ENCODE measurements around the gene CEBPZ. TPM values are rescaled to one million over a fixed set of nuclear protein-coding genes. Genes with fewer than 3 reads are reported as not detected.

Gene CEBPZ
- total and polyA plus RNA-seq, 4 donors, result 44.3 to 69.5 (median 48.9) TPM

DNA sequence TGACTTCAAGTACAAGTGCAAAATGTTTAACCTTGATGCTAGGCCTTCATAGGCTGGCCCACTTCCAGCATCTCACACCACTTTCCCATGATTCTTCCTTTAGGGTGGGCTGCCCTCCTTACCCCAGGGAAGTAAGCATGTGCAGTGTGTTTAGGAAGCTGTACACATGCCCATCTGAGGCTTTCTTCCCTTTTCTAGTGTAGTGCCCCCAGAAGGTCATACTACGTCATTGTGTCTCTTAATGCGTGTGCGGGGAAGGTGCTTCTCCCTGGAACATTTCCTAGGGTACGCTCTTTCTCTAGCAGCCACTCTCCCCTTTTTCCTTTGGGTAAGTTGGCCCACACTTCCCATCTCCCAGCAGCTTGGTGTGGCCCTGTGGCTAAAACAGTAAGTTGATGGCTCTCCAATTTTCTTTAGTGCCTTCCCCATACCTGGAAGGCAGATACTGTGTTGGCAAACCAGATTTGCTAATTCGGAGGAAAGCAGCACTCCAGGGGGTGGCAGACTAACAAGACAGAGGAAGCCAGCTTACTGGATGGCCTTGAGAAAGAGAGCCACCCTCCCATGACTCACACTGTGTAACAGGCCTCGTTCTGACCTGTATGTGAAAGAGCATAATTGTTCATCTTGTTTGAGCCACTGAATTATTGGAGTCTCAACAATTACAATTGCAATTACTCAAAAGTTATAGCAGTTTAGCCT lies 41.8 kb downstream of the CEBPZ start:
- Histone ChIP-seq H3K4me1 (ENCODE audit: control insufficient read depth, insufficient read depth, low read length) (no peaks in the 10 kb centered on the region), H3K9me3 (ENCODE audit: control insufficient read depth, insufficient read depth, low read length) (no peaks in the 10 kb centered on the region), H3K27ac (ENCODE audit: low read depth, low read length) (no peak overlapping the region), H3K27me3 (ENCODE audit: control insufficient read depth, insufficient read depth, low read length) (no peaks in the 10 kb centered on the region), H3K4me3 (ENCODE audit: low read depth, low read length) (no peak overlapping the region), H3K36me3 (ENCODE audit: control insufficient read depth, insufficient read depth, low read length) (no peaks in the 10 kb centered on the region)
- DNase-seq (ENCODE audit: low read depth in 4 of 6, low spot score in 6 of 6), result no peak
- 90% methylated on average over 4 of the region's 6 CpGs for WGBS (ENCODE audit: insufficient coverage)

DNA sequence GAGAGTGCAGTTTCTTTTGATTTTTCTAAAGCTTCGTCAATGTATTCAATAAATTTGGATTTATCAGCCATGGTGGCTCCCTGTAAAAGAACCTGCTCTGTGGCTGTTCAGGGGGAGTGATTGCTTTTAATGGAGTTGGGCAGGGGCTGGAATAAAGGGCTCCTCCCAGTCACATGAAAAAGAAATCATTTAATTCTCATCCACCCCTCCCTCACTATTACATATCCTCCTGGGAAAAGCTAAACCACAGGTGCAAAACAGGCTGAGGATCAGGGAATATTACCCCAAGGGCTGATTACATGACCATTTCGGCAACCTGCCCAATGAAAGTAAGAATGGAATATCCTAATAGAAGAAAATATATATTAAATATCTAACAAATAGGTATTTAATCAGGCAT lies 42.8 kb downstream of the CEBPZ start, which contains the start of gene SULT6B1:
TSS of gene SULT6B1 (minus strand) at position 101 of the 400 bp plus-strand sequence. CDS start at position 71, 30 bp downstream.
- Histone ChIP-seq H3K4me3 (ENCODE audit: low read depth, low read length) (no peak within 1 kb of the TSS), H3K9me3 (ENCODE audit: control insufficient read depth, insufficient read depth, low read length) (no peaks in the 10 kb centered on the region), H3K36me3 (ENCODE audit: control insufficient read depth, insufficient read depth, low read length) (no peaks in the 10 kb centered on the region), H3K4me1 (ENCODE audit: control insufficient read depth, insufficient read depth, low read length) (no peaks in the 10 kb centered on the region), H3K27me3 (ENCODE audit: control insufficient read depth, insufficient read depth, low read length) (no peaks in the 10 kb centered on the region), H3K27ac (ENCODE audit: low read depth, low read length) (no peak within 1 kb of the TSS)
- DNase-seq (ENCODE audit: low read depth in 4 of 6, low spot score in 6 of 6), result no peak
- no CpG with 5 or more reads among the region's 2 CpGs for WGBS (ENCODE audit: insufficient coverage)

DNA sequence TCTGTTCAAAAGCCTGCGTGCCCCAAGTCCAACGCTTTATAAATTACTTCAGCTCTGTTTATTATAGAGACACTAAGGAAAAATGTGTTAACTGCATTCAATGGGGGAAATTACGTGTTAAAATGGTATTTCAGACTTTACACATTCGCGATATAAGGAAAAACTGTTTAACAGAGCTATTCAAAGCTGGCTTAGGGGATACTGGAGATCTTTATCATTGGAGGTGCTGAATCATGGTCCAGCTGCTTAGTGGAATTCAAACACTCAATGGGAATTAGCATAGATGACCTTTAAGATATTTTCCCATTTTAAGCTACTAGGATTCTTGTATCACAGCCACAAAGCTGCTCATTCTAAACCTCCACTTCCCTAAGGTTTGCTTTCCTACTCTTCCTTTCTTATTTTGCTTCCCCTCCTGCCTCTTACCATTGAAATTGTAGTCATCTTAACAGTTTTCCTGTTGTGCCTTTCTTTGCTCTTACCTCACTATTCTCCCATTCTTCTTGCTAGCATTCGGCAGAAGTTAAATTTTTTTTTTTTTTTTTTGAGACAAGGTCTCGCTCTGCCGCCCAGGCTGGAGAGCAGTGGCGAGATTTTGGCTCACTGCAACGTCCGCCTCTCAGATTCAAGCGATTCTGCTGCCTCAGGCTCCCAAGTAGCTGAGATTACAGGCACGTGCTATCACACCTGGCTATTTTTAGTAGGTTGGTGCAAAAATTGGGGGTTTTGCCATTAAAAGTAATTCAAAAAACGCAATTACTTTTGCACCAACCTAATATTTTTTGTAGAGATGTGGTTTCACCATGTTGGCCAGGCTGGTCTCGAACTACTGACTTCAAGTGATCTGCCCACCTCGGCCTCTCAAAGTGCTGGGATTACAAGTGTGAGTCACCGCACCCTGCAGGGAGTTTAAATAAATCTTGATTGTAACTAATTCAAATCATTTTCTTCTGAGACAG lies 49.4 kb downstream of the CEBPZ start:
- no peaks in the 10 kb centered on the region for H3K9me3 ChIP-seq (ENCODE audit: control insufficient read depth, insufficient read depth, low read length)
- no peak for DNase-seq (ENCODE audit: low read depth in 4 of 6, low spot score in 6 of 6)
- H3K27ac ChIP-seq (ENCODE audit: low read depth, low read length), result no peak overlapping the region
- H3K4me3 ChIP-seq (ENCODE audit: low read depth, low read length), result no peak overlapping the region
- WGBS (ENCODE audit: insufficient coverage), result 68% methylated on average over 10 of the region's 17 CpGs
- no peaks in the 10 kb centered on the region for H3K27me3 ChIP-seq (ENCODE audit: control insufficient read depth, insufficient read depth, low read length)
- H3K4me1 ChIP-seq (ENCODE audit: control insufficient read depth, insufficient read depth, low read length), result no peaks in the 10 kb centered on the region
- no peaks in the 10 kb centered on the region for H3K36me3 ChIP-seq (ENCODE audit: control insufficient read depth, insufficient read depth, low read length)

DNA sequence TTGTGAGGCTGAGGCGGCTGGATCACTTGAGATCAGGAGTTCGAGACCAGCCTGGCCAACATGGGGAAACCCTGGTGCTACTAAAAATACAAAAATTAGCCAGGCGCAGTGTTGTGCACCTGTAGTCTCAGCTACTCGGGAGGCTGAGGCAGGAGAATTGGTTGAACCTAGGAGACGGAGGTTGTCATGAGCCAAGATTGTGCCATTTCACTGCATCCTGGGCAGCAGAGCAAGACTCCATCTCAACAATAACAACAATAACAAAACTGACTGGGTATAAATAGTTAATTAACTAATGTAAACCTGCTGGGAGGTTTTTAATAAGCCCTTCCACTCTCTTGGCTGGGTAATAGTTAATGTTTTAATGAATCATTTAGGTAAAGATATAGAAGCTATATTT lies 50.8 kb downstream of the CEBPZ start:
- 86% methylated on average over 2 of the region's 5 CpGs for WGBS (ENCODE audit: insufficient coverage)
- Histone ChIP-seq H3K9me3 (ENCODE audit: control insufficient read depth, insufficient read depth, low read length) (no peaks in the 10 kb centered on the region), H3K4me1 (ENCODE audit: control insufficient read depth, insufficient read depth, low read length) (no peaks in the 10 kb centered on the region), H3K27me3 (ENCODE audit: control insufficient read depth, insufficient read depth, low read length) (no peaks in the 10 kb centered on the region), H3K4me3 (ENCODE audit: low read depth, low read length) (no peak overlapping the region), H3K36me3 (ENCODE audit: control insufficient read depth, insufficient read depth, low read length) (no peaks in the 10 kb centered on the region), H3K27ac (ENCODE audit: low read depth, low read length) (no peak overlapping the region)
- DNase-seq (ENCODE audit: low read depth in 4 of 6, low spot score in 6 of 6), result no peak

DNA sequence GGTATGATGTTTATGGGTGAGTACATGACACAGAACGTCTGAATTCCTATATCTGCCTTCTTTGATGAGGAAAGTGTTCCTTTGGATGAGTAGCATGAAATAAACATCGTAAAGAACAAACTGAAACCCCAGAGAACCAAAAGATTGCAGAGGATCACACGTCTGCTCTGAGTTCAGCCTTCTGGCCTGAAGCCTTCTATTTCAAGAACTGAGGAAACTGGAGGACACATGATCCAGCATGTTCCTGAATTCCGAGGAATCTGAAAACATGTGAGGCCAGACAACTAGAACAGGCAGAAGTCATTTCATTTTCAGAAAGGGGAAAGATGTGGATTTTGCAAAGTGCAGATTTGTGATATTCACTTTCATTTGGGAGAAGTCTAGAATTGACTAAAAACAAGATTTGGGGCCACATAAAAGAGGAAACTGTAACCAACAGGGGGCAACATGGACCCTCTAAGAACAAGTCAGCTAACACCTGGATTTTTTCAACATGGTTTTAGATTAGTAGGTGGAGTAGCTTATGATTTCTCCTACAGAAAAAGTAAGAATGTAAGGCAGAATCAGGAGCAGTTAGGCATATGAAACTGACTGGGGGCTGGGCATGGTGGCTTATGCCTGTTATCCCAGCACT lies 51.3 kb downstream of the CEBPZ start:
- Histone ChIP-seq H3K4me1 (ENCODE audit: control insufficient read depth, insufficient read depth, low read length) (no peaks in the 10 kb centered on the region), H3K27me3 (ENCODE audit: control insufficient read depth, insufficient read depth, low read length) (no peaks in the 10 kb centered on the region), H3K9me3 (ENCODE audit: control insufficient read depth, insufficient read depth, low read length) (no peaks in the 10 kb centered on the region), H3K36me3 (ENCODE audit: control insufficient read depth, insufficient read depth, low read length) (no peaks in the 10 kb centered on the region), H3K27ac (ENCODE audit: low read depth, low read length) (no peak overlapping the region), H3K4me3 (ENCODE audit: low read depth, low read length) (no peak overlapping the region)
- DNase-seq (ENCODE audit: low read depth in 4 of 6, low spot score in 6 of 6), result no peak
- 69% methylated on average over 2 of the region's 4 CpGs for WGBS (ENCODE audit: insufficient coverage)

DNA sequence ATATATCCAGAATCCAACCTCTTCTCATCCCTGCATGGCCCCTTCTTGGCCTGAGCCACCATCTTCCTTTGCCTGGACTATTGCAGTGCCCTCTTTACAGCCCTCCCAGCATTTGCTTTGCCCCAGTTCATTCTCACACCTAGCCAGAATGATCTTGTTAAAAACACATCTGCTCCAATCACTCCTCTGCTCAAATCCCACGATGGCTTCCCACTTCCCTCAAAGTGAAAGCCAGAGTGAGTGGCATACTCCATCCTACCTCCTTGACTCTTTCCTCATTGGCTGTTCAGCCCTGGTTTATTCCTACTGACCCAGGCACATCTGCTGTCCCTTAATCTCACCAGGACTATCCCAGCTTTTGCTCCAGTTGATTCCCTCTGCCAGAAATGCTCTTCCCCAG lies 57.7 kb downstream of the CEBPZ start:
- H3K9me3 ChIP-seq (ENCODE audit: control insufficient read depth, insufficient read depth, low read length), result no peaks in the 10 kb centered on the region
- 95% methylated on average over 1 of the region's 1 CpG for WGBS (ENCODE audit: insufficient coverage)
- no peaks in the 10 kb centered on the region for H3K36me3 ChIP-seq (ENCODE audit: control insufficient read depth, insufficient read depth, low read length)
- H3K27me3 ChIP-seq (ENCODE audit: control insufficient read depth, insufficient read depth, low read length), result no peaks in the 10 kb centered on the region
- no peak for DNase-seq (ENCODE audit: low read depth in 4 of 6, low spot score in 6 of 6)
- H3K4me3 ChIP-seq (ENCODE audit: low read depth, low read length), result no peak overlapping the region
- no peak overlapping the region for H3K27ac ChIP-seq (ENCODE audit: low read depth, low read length)
- H3K4me1 ChIP-seq (ENCODE audit: control insufficient read depth, insufficient read depth, low read length), result no peaks in the 10 kb centered on the region

DNA sequence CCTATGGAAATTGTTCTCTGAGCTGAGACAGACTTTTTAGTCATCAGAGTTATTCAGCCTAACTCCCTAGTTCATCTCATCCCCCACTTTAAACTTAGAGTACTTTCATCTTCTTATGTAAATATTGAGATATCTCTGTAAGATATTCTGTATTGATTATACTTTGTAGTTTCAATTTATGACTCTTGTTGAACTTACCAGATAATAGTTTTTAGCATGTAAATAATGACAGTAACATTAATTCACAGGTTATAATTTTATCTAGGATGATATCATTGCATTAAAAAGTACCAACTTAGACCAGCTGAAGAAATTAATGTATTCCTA lies 59.8 kb downstream of the CEBPZ start:
- H3K4me3 ChIP-seq (ENCODE audit: low read depth, low read length), result no peak overlapping the region
- H3K36me3 ChIP-seq (ENCODE audit: control insufficient read depth, insufficient read depth, low read length), result no peaks in the 10 kb centered on the region
- no peaks in the 10 kb centered on the region for H3K4me1 ChIP-seq (ENCODE audit: control insufficient read depth, insufficient read depth, low read length)
- H3K9me3 ChIP-seq (ENCODE audit: control insufficient read depth, insufficient read depth, low read length), result no peaks in the 10 kb centered on the region
- H3K27ac ChIP-seq (ENCODE audit: low read depth, low read length), result no peak overlapping the region
- no peak for DNase-seq (ENCODE audit: low read depth in 4 of 6, low spot score in 6 of 6)
- no peaks in the 10 kb centered on the region for H3K27me3 ChIP-seq (ENCODE audit: control insufficient read depth, insufficient read depth, low read length)

DNA sequence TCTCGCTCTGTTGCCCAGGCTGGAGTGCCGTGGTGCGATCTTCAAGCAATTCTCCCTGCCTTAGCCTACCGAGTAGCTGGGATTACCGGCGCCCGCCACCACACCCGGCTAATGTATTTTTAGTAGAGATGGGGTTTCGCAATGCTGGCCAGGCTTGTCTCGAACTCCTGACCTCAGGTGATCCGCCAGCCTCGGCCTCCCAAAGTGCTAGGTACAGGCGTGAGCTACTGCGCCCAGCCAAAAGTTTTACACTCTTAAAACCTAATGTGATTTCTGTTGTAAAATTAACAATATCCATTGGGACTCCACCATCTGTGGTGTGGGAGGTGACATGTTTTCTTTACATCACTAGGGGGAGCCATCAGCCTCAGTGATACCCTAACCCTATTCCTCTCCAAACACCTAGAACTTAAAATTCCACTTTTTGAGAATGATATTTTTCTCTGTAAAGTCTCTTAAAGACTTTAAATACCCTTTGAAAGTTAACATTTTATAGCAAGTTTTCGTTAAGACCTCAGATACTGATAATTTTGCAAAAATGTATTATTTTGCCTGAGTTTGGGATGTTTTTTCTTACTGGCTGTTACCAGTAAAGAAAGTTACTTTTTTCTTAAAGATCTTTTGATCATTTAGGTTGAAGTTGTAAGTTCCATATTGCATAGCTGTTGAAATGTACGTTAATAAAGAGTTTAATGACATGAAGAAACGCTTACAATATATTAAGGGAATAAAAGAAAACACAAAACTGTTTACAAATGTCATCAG lies 63.0 kb downstream of the CEBPZ start:
- Histone ChIP-seq H3K27ac (ENCODE audit: low read depth, low read length) (no peak overlapping the region), H3K9me3 (ENCODE audit: control insufficient read depth, insufficient read depth, low read length) (peaks cover 3% of the 10 kb centered on the region), H3K4me1 (ENCODE audit: control insufficient read depth, insufficient read depth, low read length) (no peaks in the 10 kb centered on the region), H3K4me3 (ENCODE audit: low read depth, low read length) (no peak overlapping the region), H3K36me3 (ENCODE audit: control insufficient read depth, insufficient read depth, low read length) (no peaks in the 10 kb centered on the region), H3K27me3 (ENCODE audit: control insufficient read depth, insufficient read depth, low read length) (no peaks in the 10 kb centered on the region)
- 70% methylated on average over 4 of the region's 17 CpGs for WGBS (ENCODE audit: insufficient coverage)
- peak in 3 of 6 donors; percentile 9 to 34 (median 32) for DNase-seq (ENCODE audit: low read depth in 4 of 6, low spot score in 6 of 6)

DNA sequence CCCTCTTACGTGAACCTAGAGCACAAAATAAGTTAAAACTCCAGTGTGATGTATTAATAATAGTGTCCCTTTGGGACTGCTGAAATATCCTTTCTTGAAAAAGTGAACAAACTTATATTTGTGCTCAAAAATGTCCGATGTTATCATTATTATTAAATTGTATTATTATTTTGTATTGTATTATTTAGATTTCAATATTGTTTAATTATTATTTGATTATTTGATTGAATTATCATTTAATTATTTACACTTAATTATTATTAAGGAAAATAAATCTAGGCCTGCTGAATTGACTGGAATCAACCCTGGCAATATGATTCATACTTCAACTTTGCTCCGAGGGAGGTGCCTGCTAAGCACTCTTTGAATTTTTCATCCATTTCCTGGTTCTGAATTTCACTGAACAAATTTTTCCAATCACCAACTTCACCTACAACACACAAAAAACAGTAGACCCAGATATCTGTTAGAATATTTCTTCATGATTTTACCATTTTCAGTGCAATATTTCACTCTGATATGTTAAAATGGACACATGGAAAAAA lies 63.7 kb downstream of the CEBPZ start:
- Histone ChIP-seq H3K36me3 (ENCODE audit: control insufficient read depth, insufficient read depth, low read length) (no peaks in the 10 kb centered on the region), H3K9me3 (ENCODE audit: control insufficient read depth, insufficient read depth, low read length) (peaks cover 3% of the 10 kb centered on the region), H3K4me3 (ENCODE audit: low read depth, low read length) (no peak overlapping the region), H3K27me3 (ENCODE audit: control insufficient read depth, insufficient read depth, low read length) (no peaks in the 10 kb centered on the region), H3K27ac (ENCODE audit: low read depth, low read length) (no peak overlapping the region), H3K4me1 (ENCODE audit: control insufficient read depth, insufficient read depth, low read length) (no peaks in the 10 kb centered on the region)
- DNase-seq (ENCODE audit: low read depth in 4 of 6, low spot score in 6 of 6), result no peak
- WGBS (ENCODE audit: insufficient coverage), result 100% methylated on average over 1 of the region's 3 CpGs
